ENCODE results near the gene ARHGEF16. TPM values are rescaled to one million over a fixed set of nuclear protein-coding genes. Genes with fewer than 3 reads are reported as not detected.

The ARHGEF16 gene
- total and polyA plus RNA-seq, 7 donors = 0.41 to 51.8 (median 2.2) TPM

GRCh38 chr1:3411806-3412205 lies 42.7 kb upstream of the ARHGEF16 start:
- TF ChIP-seq CTCF (IDR thresholded peaks at IDR 0.05) = no peak
- H3K4me1 ChIP-seq = no peaks in the 10 kb centered on the region
- H3K36me3 ChIP-seq = no peaks in the 10 kb centered on the region
- no peak overlapping the region for H3K27ac ChIP-seq
- peaks cover 0 to 3% (median 2%) of the 10 kb centered on the region in 4 donors for H3K9me3 ChIP-seq
- DNase-seq = no peak
- peaks cover 5 to 86% (median 52%) of the 10 kb centered on the region in 3 donors for H3K27me3 ChIP-seq
- no peak overlapping the region for H3K4me3 ChIP-seq
- intact Hi-C loops (cut with DNase I) = loop anchor here (5.0 kb wide), 1 partner anchor 340 kb away; no protein-coding TSS in a partner anchor
- 91 to 92% methylated on average over 30 of the region's 30 CpGs for WGBS, 2 donors

- Histone ChIP-seq H3K27me3 (peaks cover 3 to 86% (median 46%) of the 10 kb centered on the region in 3 donors), H3K4me3 (no peak overlapping the region)
Observed at GRCh38 chr1:3412376-3412775, 42.1 kb upstream of the ARHGEF16 start.

GRCh38 chr1:3413975-3414710 lies 40.3 kb upstream of the ARHGEF16 start:
- intact Hi-C loops (cut with DNase I) = loop anchor here (5.0 kb wide), 1 partner anchor 342 kb away; no protein-coding TSS in a partner anchor
- Histone ChIP-seq H3K4me1 (no peaks in the 10 kb centered on the region), H3K9me3 (peaks cover 0 to 6% (median 4%) of the 10 kb centered on the region in 4 donors), H3K4me3 (no peak overlapping the region), H3K36me3 (no peaks in the 10 kb centered on the region), H3K27me3 (peaks cover 3 to 84% (median 53%) of the 10 kb centered on the region in 3 donors), H3K27ac (no peak overlapping the region)
- no peak for DNase-seq
- 94 to 95% methylated on average over 34 of the region's 34 CpGs for WGBS, 2 donors
- TF ChIP-seq CTCF (IDR thresholded peaks at IDR 0.05) = no peak
- TF ChIP-seq EP300 (IDR thresholded peaks at IDR 0.05) = no peak
- no peak for TF ChIP-seq POLR2A (IDR thresholded peaks at IDR 0.05)
- TF ChIP-seq POLR2AphosphoS5 (IDR thresholded peaks at IDR 0.05) = no peak

More at GRCh38 chr1:3412376-3412775, 42.1 kb upstream of the ARHGEF16 start:
- 93 to 94% methylated on average over 33 of the region's 33 CpGs for WGBS, 2 donors
- H3K27ac ChIP-seq = no peak overlapping the region
- intact Hi-C loops (cut with DNase I) = loop anchor here (5.0 kb wide), 1 partner anchor 340 kb away; no protein-coding TSS in a partner anchor
- no peaks in the 10 kb centered on the region for H3K36me3 ChIP-seq
- H3K4me1 ChIP-seq = no peaks in the 10 kb centered on the region
- TF ChIP-seq EP300 (IDR thresholded peaks at IDR 0.05) (no peak), CTCF (IDR thresholded peaks at IDR 0.05) (no peak), POLR2A (IDR thresholded peaks at IDR 0.05) (no peak), POLR2AphosphoS5 (IDR thresholded peaks at IDR 0.05) (no peak)
- peaks cover 0 to 6% (median 4%) of the 10 kb centered on the region in 4 donors for H3K9me3 ChIP-seq
- DNase-seq = no peak

GRCh38 chr1:3415260-3416090 lies 39.0 kb upstream of the ARHGEF16 start:
- no peak overlapping the region for H3K27ac ChIP-seq
- intact Hi-C loops (cut with DNase I) = no loop called here
- no peak overlapping the region for H3K4me3 ChIP-seq
- WGBS, 2 donors = 77 to 79% methylated on average over 39 of the region's 39 CpGs
- peaks cover 0 to 6% (median 4%) of the 10 kb centered on the region in 4 donors for H3K9me3 ChIP-seq
- H3K4me1 ChIP-seq = no peaks in the 10 kb centered on the region
- no peak for DNase-seq
- TF ChIP-seq POLR2AphosphoS5 (IDR thresholded peaks at IDR 0.05) (no peak), CTCF (IDR thresholded peaks at IDR 0.05) (no peak), EP300 (IDR thresholded peaks at IDR 0.05) (no peak), POLR2A (IDR thresholded peaks at IDR 0.05) (no peak)
- H3K36me3 ChIP-seq = no peaks in the 10 kb centered on the region
- H3K27me3 ChIP-seq = peaks cover 3 to 94% (median 63%) of the 10 kb centered on the region in 3 donors
